Uterus (tissue), 4 donors: ENCODE measurements around the gene C22orf39. TPM values are rescaled to one million over a fixed set of nuclear protein-coding genes. Genes with fewer than 3 reads are reported as not detected.

Experiments
- total RNA-seq, 4 donors: library from RNA; depleted of rRNA in 3 of 4; stranded (reverse); fragments of >200 nt in 3 of 4; gene quantifications; one replicate each; pipeline versions ENCODE4 v1.1.0 to v1.2.4, GENCODE V29; 2014 to 2023
- donor health status: DM: yes; HTN: yes; CAD: no.

The C22orf39 gene
- total RNA-seq, 4 donors from 2014 or later, result 38.4 to 112 (median 47.8) TPM

Other genes starting within 250 kb of the C22orf39 start
- gene CLTCL1, start 156.0 kb downstream of the C22orf39 start, total RNA-seq, result 10 to 100 TPM in 2 of 4 donors, 1 to 10 TPM in 2; 1.0 to 20.5 (median 11.4) TPM
- 10 to 100 TPM in 2 of 4 donors, 1 to 10 TPM in 1, under 1 TPM in 1; 0.29 to 32.1 (median 11.7) TPM for gene HIRA, start 16.0 kb downstream of the C22orf39 start, total RNA-seq
- gene MRPL40, start 15.2 kb downstream of the C22orf39 start, total RNA-seq, result 10 to 100 TPM in 3 of 4 donors, 1 to 10 TPM in 1; 5.0 to 20.4 (median 12.3) TPM
- 10 to 100 TPM; 30.5 to 55.0 (median 45.7) TPM for gene UFD1, start 31.5 kb upstream of the C22orf39 start, total RNA-seq
- 10 to 100 TPM in 1 of 4 donors, not detected in 3; 11.7 TPM for gene CDC45, start 32.2 kb upstream of the C22orf39 start, total RNA-seq
- 100 to 1,000 TPM in 3 of 4 donors, 10 to 100 TPM in 1; 65.7 to 671 (median 224) TPM for gene CLDN5, start 76.7 kb upstream of the C22orf39 start, total RNA-seq